ENCODE results near the gene ZDHHC9. TPM values are rescaled to one million over a fixed set of nuclear protein-coding genes. Genes with fewer than 3 reads are reported as not detected.

Gene ZDHHC9
- total RNA-seq, 2 experiments from 2014 or later, result 5.7 to 6.7 TPM

DNA sequence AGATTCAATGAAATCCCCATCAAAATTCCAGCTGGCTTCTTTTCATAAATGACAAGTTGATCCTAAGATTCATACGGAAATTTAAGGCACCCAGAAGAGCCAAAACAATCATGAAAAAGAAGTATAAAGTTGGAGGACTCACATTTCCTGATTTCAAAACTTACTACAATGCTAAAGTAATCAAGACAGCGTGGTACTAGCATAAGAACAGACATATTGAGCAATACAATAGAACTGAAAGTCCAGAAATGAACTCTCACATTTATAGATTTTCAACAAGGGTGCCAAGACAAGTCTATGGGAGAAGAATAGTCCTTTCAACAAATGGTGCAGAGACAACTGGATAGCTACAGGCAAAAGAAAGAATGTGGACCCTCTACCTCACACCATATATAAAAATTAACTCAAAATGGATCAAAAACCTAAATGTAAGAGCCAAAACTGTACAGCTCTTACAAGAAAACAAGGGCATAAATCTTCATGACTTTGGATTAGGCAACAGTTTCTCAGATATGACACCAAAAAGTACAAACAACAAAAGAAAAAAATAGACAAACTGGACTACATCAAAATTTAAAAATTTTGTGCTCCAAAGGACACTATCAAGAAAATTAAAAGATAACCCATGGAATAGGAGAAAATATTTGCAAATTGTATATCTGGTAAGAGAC is 35.4 kb downstream of the ZDHHC9 start:
- peaks cover 20% of the 10 kb centered on the region for H3K4me1 Mint-ChIP-seq
- peaks cover 29% of the 10 kb centered on the region for H3K36me3 Mint-ChIP-seq
- ATAC-seq (ENCODE audit: low read depth) (no peak), DNase-seq (no peak)
- H3K9me3 Mint-ChIP-seq, result no peaks in the 10 kb centered on the region
- peak overlapping the region; percentile 56 for H3K27ac Mint-ChIP-seq
- H3K4me3 Mint-ChIP-seq, result no peak overlapping the region
- POLR2A ChIA-PET, result interaction anchor here (1.1 kb wide), 1 partner anchor 8 kb away, joined by 3 read pairs; no protein-coding TSS in a partner anchor
- no peaks in the 10 kb centered on the region for H3K27me3 Mint-ChIP-seq

DNA sequence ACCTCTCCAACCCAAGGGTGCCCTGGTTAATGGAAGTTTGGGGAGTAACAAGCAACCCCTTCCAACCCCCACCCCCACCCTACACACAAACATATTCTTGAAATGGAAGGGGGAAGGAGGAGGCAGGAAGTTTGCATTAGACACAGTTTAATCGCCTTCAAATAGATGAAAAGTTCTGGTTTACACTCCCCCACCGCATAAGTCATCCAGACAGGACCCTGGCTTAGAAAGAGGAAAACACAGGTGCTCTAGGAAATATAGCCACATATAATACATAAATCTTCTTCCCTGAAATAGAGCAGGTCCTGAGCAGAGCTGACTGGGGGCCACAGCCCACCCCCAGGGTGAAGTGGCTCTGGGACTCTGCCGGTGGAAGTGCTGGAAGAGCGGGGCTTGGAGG is 38.9 kb downstream of the ZDHHC9 start:
- H3K9me3 Mint-ChIP-seq, result no peaks in the 10 kb centered on the region
- no peak overlapping the region for H3K4me3 Mint-ChIP-seq
- H3K36me3 Mint-ChIP-seq, result peaks cover 16% of the 10 kb centered on the region
- peaks cover 19% of the 10 kb centered on the region for H3K4me1 Mint-ChIP-seq
- no peak overlapping the region for H3K27ac Mint-ChIP-seq
- H3K27me3 Mint-ChIP-seq, result no peaks in the 10 kb centered on the region
- ATAC-seq (ENCODE audit: low read depth) (no peak), DNase-seq (no peak)
- POLR2A ChIA-PET, result no interaction called here

- peaks cover 2% of the 10 kb centered on the region for H3K36me3 Mint-ChIP-seq
- no peak overlapping the region for H3K27ac Mint-ChIP-seq
- no peaks in the 10 kb centered on the region for H3K27me3 Mint-ChIP-seq
- peaks cover 6% of the 10 kb centered on the region for H3K4me1 Mint-ChIP-seq
- no peak overlapping the region for H3K4me3 Mint-ChIP-seq
- POLR2A ChIA-PET, result no interaction called here
- DNase-seq (no peak), ATAC-seq (ENCODE audit: low read depth) (no peak)
- H3K9me3 Mint-ChIP-seq, result no peaks in the 10 kb centered on the region
Observed at GRCh38 chrX:129802863-129803262, 40.8 kb downstream of the ZDHHC9 start.

GRCh38 chrX:129800186-129800585 is 43.5 kb downstream of the ZDHHC9 start:
- DNase-seq (no peak), ATAC-seq (ENCODE audit: low read depth) (no peak)
- H3K36me3 Mint-ChIP-seq, result peaks cover 3% of the 10 kb centered on the region
- no peaks in the 10 kb centered on the region for H3K9me3 Mint-ChIP-seq
- no peaks in the 10 kb centered on the region for H3K27me3 Mint-ChIP-seq
- POLR2A ChIA-PET, result interaction anchor here (1.0 to 3.7 kb wide), 2 partner anchors 8 to 14 kb away, joined by 3 to 13 read pairs; no protein-coding TSS in a partner anchor
- no peak overlapping the region for H3K4me3 Mint-ChIP-seq
- H3K4me1 Mint-ChIP-seq, result peaks cover 6% of the 10 kb centered on the region
- no peak overlapping the region for H3K27ac Mint-ChIP-seq

DNA sequence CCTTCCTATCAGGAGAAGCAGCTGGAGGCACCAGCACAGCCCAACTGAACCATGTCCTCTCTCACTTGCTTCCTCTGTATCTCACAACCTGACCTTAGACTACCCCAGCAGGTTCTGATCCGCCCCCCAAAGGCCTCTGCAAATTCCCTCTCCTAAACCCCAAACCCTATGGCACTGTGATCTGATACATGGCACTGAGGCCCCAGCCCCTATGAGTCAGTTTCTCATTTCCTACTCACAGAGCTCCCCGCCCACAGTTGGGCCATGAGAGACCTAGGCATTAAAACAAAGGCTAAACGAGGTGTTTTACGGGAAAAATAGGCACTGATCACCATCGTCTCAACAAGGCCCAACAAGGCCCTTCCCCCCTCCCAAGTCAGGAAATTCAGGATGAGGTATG is 44.8 kb downstream of the ZDHHC9 start:
- ATAC-seq (ENCODE audit: low read depth) (peak; percentile 34), DNase-seq (no peak)
- H3K27me3 Mint-ChIP-seq, result no peaks in the 10 kb centered on the region
- no peaks in the 10 kb centered on the region for H3K9me3 Mint-ChIP-seq
- POLR2A ChIA-PET, result interaction anchor here (0.6 to 3.7 kb wide), 6 partner anchors 12 to 42 kb away, joined by 3 to 13 read pairs (median 4); no protein-coding TSS in a partner anchor
- H3K4me3 Mint-ChIP-seq, result no peak overlapping the region
- H3K27ac Mint-ChIP-seq, result peak overlapping the region; percentile 42
- H3K4me1 Mint-ChIP-seq, result peaks cover 8% of the 10 kb centered on the region
- H3K36me3 Mint-ChIP-seq, result peaks cover 6% of the 10 kb centered on the region

DNA sequence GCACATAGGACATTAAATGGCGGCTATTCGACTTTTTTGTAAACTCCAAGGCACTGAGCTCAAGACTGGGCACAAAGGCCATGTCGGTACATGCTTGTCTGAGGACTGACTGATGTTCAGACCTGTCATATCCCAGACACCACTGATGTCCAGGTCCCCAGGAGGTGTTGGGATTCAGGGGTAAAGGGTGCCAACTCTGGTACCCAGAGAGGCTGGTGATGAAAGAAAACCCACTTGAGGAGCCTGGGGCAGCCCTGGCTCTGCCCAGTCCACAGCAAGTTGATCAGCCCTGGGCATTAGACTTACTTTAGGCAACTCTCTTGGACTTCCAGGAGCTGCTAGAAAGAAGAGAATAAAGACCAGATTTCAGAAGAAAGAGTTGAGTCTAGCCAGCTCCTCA is 45.2 kb downstream of the ZDHHC9 start:
- H3K9me3 Mint-ChIP-seq, result no peaks in the 10 kb centered on the region
- H3K36me3 Mint-ChIP-seq, result peaks cover 6% of the 10 kb centered on the region
- ATAC-seq (ENCODE audit: low read depth) (no peak), DNase-seq (no peak)
- POLR2A ChIA-PET, result interaction anchor here (0.6 to 3.7 kb wide), 6 partner anchors 12 to 42 kb away, joined by 3 to 13 read pairs (median 4); no protein-coding TSS in a partner anchor
- H3K4me1 Mint-ChIP-seq, result peaks cover 7% of the 10 kb centered on the region
- no peaks in the 10 kb centered on the region for H3K27me3 Mint-ChIP-seq
- H3K4me3 Mint-ChIP-seq, result no peak overlapping the region
- no peak overlapping the region for H3K27ac Mint-ChIP-seq

- Mint-ChIP-seq H3K4me3 (no peak overlapping the region), H3K36me3 (peaks cover 6% of the 10 kb centered on the region), H3K9me3 (no peaks in the 10 kb centered on the region), H3K27ac (peak overlapping the region; percentile 16), H3K4me1 (peaks cover 7% of the 10 kb centered on the region), H3K27me3 (no peaks in the 10 kb centered on the region)
- DNase-seq, result no peak
- no peak for ATAC-seq (ENCODE audit: low read depth)
- POLR2A ChIA-PET, result interaction anchor here (1.1 to 3.7 kb wide), 5 partner anchors 11 to 40 kb away, joined by 3 to 13 read pairs (median 4); no protein-coding TSS in a partner anchor
Observed at GRCh38 chrX:129797251-129797906, 46.3 kb downstream of the ZDHHC9 start.

- DNase-seq (no peak), ATAC-seq (ENCODE audit: low read depth) (no peak)
- H3K4me1 Mint-ChIP-seq, result peaks cover 7% of the 10 kb centered on the region
- POLR2A ChIA-PET, result interaction anchor here (1.1 to 1.5 kb wide), 2 partner anchors 12 to 14 kb away, joined by 3 to 4 read pairs; no protein-coding TSS in a partner anchor
- H3K36me3 Mint-ChIP-seq, result peaks cover 8% of the 10 kb centered on the region
- H3K27ac Mint-ChIP-seq, result no peak overlapping the region
- no peaks in the 10 kb centered on the region for H3K27me3 Mint-ChIP-seq
- H3K9me3 Mint-ChIP-seq, result no peaks in the 10 kb centered on the region
- no peak overlapping the region for H3K4me3 Mint-ChIP-seq
Observed at GRCh38 chrX:129795584-129795983, 48.1 kb downstream of the ZDHHC9 start.

GRCh38 chrX:129793604-129794191 is 50.0 kb downstream of the ZDHHC9 start:
- H3K27me3 Mint-ChIP-seq, result no peaks in the 10 kb centered on the region
- H3K9me3 Mint-ChIP-seq, result no peaks in the 10 kb centered on the region
- H3K4me3 Mint-ChIP-seq, result no peak overlapping the region
- H3K27ac Mint-ChIP-seq, result no peak overlapping the region
- POLR2A ChIA-PET, result interaction anchor here (3.5 kb wide), 1 partner anchor 11 kb away, joined by 21 read pairs; no protein-coding TSS in a partner anchor
- ATAC-seq (ENCODE audit: low read depth) (no peak), DNase-seq (no peak)
- peaks cover 8% of the 10 kb centered on the region for H3K36me3 Mint-ChIP-seq
- peaks cover 5% of the 10 kb centered on the region for H3K4me1 Mint-ChIP-seq

GRCh38 chrX:129792586-129793291 is 50.9 kb downstream of the ZDHHC9 start:
- POLR2A ChIA-PET, result interaction anchor here (1.5 to 3.5 kb wide), 2 partner anchors 9 to 10 kb away, joined by 3 to 21 read pairs; no protein-coding TSS in a partner anchor
- H3K27me3 Mint-ChIP-seq, result no peaks in the 10 kb centered on the region
- ATAC-seq (ENCODE audit: low read depth) (no peak), DNase-seq (no peak)
- H3K9me3 Mint-ChIP-seq, result no peaks in the 10 kb centered on the region
- H3K27ac Mint-ChIP-seq, result peak overlapping the region; percentile 48
- peaks cover 12% of the 10 kb centered on the region for H3K36me3 Mint-ChIP-seq
- H3K4me1 Mint-ChIP-seq, result peaks cover 6% of the 10 kb centered on the region
- no peak overlapping the region for H3K4me3 Mint-ChIP-seq

DNA sequence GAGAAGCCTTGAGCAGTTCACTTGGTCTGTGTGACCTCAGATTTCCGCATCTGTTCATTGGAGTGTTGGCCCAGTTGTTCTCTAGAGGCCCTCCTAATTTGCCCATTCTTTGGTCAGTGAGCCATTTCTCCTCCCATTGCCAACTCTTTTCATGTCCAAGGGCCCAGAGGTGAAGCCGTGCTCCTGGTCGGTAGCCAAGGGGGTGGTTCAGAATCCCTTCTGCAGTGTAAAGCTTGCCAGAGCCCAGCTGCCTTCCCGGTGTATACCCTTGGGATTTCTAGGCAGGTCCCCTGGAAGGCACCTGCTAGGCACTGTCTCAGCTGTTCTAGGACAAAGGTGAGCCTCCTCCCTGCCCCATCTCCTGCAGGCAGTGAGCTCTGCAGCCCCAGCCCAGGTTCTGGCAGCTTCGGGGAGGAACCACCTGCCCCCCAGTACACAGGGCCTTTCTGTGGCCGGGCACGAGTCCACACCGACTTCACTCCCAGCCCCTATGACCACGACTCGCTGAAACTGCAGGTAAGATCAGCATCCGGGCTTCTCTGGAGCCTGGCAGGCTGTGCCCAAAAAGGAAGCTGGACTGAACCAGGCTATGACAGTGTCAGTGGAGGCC is 51.6 kb downstream of the ZDHHC9 start:
- Mint-ChIP-seq H3K27me3 (no peaks in the 10 kb centered on the region), H3K9me3 (no peaks in the 10 kb centered on the region), H3K4me1 (peaks cover 11% of the 10 kb centered on the region), H3K36me3 (peaks cover 18% of the 10 kb centered on the region), H3K27ac (no peak overlapping the region), H3K4me3 (no peak overlapping the region)
- DNase-seq (no peak), ATAC-seq (ENCODE audit: low read depth) (no peak)
- POLR2A ChIA-PET, result interaction anchor here (1.5 to 3.5 kb wide), 2 partner anchors 10 kb away, joined by 3 to 21 read pairs; no protein-coding TSS in a partner anchor

DNA sequence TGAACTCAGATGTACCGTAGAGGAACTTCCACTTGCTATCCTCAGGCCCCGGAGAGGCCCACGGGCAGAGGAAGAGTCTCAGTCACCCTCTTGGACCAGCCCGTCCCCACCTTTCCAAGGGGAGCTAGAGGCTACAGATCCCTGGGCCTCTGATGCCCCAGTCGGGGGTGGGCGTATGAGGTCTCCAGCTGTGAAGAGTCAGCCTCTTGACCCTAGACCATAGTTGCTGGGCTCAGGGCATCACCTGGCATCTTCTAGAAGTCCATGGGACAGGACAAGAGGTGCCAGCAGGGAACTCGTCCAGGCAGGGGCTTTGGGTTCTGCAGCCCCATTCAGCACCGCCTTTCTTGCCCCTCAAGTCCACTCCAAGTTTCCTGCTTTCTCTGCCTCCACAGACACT is 52.4 kb downstream of the ZDHHC9 start:
- no peak overlapping the region for H3K27ac Mint-ChIP-seq
- POLR2A ChIA-PET, result interaction anchor here (3.5 kb wide), 1 partner anchor 9 kb away, joined by 21 read pairs; no protein-coding TSS in a partner anchor
- H3K27me3 Mint-ChIP-seq, result no peaks in the 10 kb centered on the region
- ATAC-seq (ENCODE audit: low read depth) (no peak), DNase-seq (no peak)
- H3K4me1 Mint-ChIP-seq, result peaks cover 16% of the 10 kb centered on the region
- no peaks in the 10 kb centered on the region for H3K9me3 Mint-ChIP-seq
- H3K4me3 Mint-ChIP-seq, result no peak overlapping the region
- peaks cover 19% of the 10 kb centered on the region for H3K36me3 Mint-ChIP-seq

All from activated naive CD8-positive, alpha-beta T cell treated with anti-CD3 and anti-CD28 coated beads, Interleukin-2, amount 10 ng/mL, durations not matched to agents 7 days and 5 days (primary cell).